Measurements from ENCODE around the gene DDX10.
A peak's percentile ranks its signal among the peaks of the same experiment; 100 is the strongest.

The DDX10 gene

DNA sequence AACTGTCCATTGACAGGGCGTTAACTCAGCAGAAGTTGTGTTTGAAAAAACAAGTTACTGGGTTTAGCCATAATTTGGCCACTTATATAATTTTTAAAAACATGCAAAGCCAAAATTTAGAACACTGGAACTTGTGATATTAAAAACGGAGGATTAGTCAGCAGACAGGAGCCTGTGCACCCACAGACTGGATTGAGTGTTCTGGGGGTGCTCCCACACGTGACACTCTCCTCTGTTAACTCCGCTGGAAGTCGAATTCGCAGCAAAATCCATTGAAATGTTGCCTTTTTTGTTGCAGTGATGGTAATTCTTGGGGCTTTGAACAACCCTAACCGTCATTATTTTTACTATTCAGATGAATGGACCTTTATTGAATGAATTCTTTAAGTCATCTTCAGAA lies 269.8 kb downstream of the DDX10 start:
- TF ChIP-seq, protein P1, sequence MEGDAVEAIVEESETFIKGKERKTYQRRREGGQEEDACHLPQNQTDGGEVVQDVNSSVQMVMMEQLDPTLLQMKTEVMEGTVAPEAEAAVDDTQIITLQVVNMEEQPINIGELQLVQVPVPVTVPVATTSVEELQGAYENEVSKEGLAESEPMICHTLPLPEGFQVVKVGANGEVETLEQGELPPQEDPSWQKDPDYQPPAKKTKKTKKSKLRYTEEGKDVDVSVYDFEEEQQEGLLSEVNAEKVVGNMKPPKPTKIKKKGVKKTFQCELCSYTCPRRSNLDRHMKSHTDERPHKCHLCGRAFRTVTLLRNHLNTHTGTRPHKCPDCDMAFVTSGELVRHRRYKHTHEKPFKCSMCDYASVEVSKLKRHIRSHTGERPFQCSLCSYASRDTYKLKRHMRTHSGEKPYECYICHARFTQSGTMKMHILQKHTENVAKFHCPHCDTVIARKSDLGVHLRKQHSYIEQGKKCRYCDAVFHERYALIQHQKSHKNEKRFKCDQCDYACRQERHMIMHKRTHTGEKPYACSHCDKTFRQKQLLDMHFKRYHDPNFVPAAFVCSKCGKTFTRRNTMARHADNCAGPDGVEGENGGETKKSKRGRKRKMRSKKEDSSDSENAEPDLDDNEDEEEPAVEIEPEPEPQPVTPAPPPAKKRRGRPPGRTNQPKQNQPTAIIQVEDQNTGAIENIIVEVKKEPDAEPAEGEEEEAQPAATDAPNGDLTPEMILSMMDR (IDR thresholded peaks at IDR 0.05; ENCODE audit: insufficient read depth, low read depth, low read length, missing control alignments): no peak
- DNase-seq (ENCODE audit: low read depth): no peak
- H3K4me3 ChIP-seq (ENCODE audit: low read length): no peak overlapping the region

DNA sequence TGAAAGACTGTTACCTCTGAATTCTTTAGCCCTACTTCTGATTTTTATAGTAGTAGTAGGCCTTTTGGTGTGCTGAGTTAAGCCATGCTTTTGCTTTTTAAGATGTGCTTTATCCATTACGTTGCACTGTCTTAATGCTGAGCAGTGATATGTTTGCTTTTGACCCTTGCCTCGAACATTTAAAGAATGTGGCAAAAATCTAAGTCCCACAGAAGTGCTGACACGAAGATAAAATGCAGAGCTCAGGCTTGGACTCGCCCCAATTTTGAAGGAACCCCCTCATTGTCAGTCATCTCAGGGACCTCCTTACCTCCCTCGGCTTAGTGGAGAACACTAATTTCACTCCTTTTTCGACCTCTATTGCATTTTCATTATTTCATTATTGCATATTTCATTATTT lies 272.9 kb downstream of the DDX10 start:
- DNase-seq (ENCODE audit: low read depth): no peak
- TF ChIP-seq, protein P1 (IDR thresholded peaks at IDR 0.05; ENCODE audit: insufficient read depth, low read depth, low read length, missing control alignments): no peak
- H3K4me3 ChIP-seq (ENCODE audit: low read length): no peak overlapping the region

DNA sequence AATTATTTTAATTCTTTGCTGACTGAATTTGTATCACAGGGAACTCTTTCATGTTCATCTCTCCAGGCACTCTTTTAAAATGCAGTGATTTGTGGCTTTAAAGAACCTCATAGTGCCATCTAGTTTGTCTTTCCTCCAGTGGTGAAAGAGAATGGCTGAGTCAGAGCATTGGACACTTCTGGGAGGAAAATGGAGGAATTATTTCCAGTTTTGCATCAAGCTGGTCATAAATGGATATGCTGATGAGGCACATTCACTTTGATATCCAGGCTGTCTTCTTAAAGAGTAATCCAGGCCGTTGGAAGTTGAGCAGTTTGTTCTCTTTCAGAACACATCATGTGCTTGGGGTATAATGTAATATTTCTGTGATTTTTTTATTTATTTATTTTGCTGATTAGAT lies 273.7 kb downstream of the DDX10 start:
- TF ChIP-seq, protein P1 (IDR thresholded peaks at IDR 0.05; ENCODE audit: insufficient read depth, low read depth, low read length, missing control alignments): no peak
- DNase-seq (ENCODE audit: low read depth): no peak
- H3K4me3 ChIP-seq (ENCODE audit: low read length): no peak overlapping the region

DNA sequence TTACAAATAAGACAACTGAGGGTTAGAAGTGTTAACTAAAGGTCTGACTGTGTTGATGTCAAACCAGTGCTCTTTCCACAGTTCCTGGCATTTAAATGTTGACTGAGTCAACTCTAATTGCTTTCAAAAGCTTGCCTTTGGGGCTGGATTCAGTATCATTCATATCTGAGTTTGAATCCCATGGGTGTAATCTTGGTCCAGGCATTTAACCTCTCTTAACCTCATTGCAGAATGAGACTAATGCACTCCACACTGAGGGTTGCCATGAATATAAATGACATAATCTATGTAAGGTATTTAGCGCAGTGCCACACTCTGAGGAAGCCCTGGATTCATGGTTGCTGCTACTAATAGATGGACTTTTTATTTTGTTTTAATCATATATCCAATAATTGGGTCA lies 274.3 kb downstream of the DDX10 start:
- no peak for DNase-seq (ENCODE audit: low read depth)
- TF ChIP-seq, protein P1 (IDR thresholded peaks at IDR 0.05; ENCODE audit: insufficient read depth, low read depth, low read length, missing control alignments): no peak
- no peak overlapping the region for H3K4me3 ChIP-seq (ENCODE audit: low read length)

DNA sequence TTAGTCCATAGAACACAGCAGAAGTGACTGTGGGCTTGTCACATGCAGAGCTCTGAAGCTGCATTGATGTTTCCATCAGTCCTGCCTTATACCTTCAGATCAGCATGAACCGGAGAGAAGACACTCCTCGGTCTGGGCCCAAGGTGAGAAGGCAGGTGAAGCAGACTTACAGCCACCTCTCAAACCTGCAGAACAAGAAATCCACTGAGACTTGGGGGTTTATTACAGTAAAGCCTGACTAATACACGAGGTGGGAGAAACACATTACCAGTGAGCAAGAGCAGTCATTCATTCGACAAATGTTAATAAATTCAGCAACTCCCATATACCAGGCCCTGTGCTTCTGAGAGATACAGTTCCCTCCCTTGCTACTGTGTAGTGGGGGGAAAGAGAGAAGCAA lies 279.0 kb downstream of the DDX10 start:
- no peak overlapping the region for H3K4me3 ChIP-seq (ENCODE audit: low read length)
- TF ChIP-seq, protein P1 (IDR thresholded peaks at IDR 0.05; ENCODE audit: insufficient read depth, low read depth, low read length, missing control alignments): no peak
- DNase-seq (ENCODE audit: low read depth): peak; percentile 58

DNA sequence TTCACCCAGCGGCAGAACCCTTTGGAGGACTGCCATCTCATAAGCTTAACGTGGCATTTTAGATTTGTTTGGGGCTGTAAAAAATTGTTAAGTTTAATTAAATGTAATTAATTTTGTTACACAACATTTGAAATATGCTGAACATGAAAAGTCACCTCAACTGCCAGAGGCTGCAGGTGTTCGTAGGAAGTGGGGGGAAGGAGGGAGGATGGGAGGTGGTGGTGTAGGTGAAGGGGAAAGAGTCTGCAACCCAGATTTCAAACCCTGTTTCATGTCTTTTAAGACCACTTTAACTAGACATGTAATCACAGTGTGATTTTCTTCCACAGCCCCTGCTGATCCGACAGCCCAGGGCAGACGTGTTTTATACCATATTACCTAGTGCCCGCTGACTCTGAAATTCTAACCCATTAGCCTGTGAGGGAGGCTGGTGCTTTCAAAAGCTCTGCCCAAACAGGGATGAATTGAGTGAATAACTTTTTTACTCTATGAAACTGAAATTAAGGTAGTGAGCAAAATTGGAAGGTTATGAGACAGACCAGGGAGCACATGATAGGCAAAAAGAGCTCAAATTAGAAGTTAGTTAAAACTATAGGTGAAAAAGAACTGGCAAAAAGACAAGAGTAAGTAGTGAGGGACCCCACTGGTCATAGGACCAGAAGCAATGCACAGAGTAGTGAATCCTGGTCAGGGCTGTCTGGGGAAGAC lies 279.8 kb downstream of the DDX10 start:
- no peak overlapping the region for H3K4me3 ChIP-seq (ENCODE audit: low read length)
- TF ChIP-seq, protein P1 (IDR thresholded peaks at IDR 0.05; ENCODE audit: insufficient read depth, low read depth, low read length, missing control alignments): no peak
- no peak for DNase-seq (ENCODE audit: low read depth)

DNA sequence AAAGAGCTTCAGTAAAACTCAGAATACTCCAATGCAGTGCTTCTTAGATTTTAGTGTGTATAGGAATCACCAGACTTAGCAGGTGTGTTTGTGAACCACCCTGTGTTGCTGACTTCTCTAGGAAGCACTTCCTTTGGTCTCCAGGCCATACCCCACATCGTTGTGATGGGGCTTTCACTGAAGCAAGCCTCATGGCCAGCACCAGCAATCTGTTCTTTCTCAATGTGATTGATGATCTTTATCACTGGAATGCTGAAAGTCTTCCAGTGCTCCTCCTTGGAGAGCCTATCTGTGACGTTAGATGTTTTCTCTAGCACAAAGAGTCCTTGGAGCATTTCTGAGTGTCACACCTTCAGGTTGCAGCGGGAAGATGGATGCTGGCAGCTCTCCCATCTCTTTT lies 280.5 kb downstream of the DDX10 start:
- no peak for DNase-seq (ENCODE audit: low read depth)
- H3K4me3 ChIP-seq (ENCODE audit: low read length): no peak overlapping the region
- TF ChIP-seq, protein P1 (IDR thresholded peaks at IDR 0.05; ENCODE audit: insufficient read depth, low read depth, low read length, missing control alignments): no peak

Data from epithelial cell of esophagus (primary cell).